ENCODE measurements around the gene SHISA9.
"Not testable (repeated sequence)": the region's sequence is repeated elsewhere in the genome, so short reads cannot be mapped to it uniquely, and the experiment has no call there.

SHISA9 gene

GRCh38 chr16:12901597-12902461 lies at the start of gene SHISA9:
Gene SHISA9, plus strand, starts transcription at chr16:12901598.
- no peak for DNase-seq

- no peak for DNase-seq
These were observed 47.4 kb upstream of the SHISA9 start for GRCh38 chr16:12853972-12854371.

- DNase-seq = not testable (repeated sequence)
These were observed 44.0 kb upstream of the SHISA9 start for GRCh38 chr16:12857435-12857834.

GRCh38 chr16:12862327-12862726 lies 39.1 kb upstream of the SHISA9 start:
- no peak for DNase-seq

GRCh38 chr16:12862941-12863340 lies 38.5 kb upstream of the SHISA9 start:
- no peak for DNase-seq

GRCh38 chr16:12866981-12867551 lies 34.3 kb upstream of the SHISA9 start:
- no peak for DNase-seq

GRCh38 chr16:12868169-12868568 lies 33.2 kb upstream of the SHISA9 start:
- DNase-seq = no peak

- DNase-seq = no peak
These were observed 32.6 kb upstream of the SHISA9 start for GRCh38 chr16:12868788-12869187.

- no peak for DNase-seq
These were observed 31.5 kb upstream of the SHISA9 start for GRCh38 chr16:12869698-12870427.

- DNase-seq = no peak
These were observed 29.6 kb upstream of the SHISA9 start for GRCh38 chr16:12871784-12872183.

- no peak for DNase-seq
These were observed 27.2 kb upstream of the SHISA9 start for GRCh38 chr16:12874186-12874585.

- DNase-seq = no peak
These were observed 24.6 kb upstream of the SHISA9 start for GRCh38 chr16:12876778-12877177.

GRCh38 chr16:12878973-12879372 lies 22.4 kb upstream of the SHISA9 start:
- DNase-seq = no peak

- no peak for DNase-seq
These were observed 21.6 kb upstream of the SHISA9 start for GRCh38 chr16:12879812-12880211.

GRCh38 chr16:12881182-12881581 lies 20.2 kb upstream of the SHISA9 start:
- no peak for DNase-seq

- no peak for DNase-seq
These were observed 19.7 kb upstream of the SHISA9 start for GRCh38 chr16:12881740-12882139.

- no peak for DNase-seq
These were observed 15.7 kb upstream of the SHISA9 start for GRCh38 chr16:12885742-12886141.

- DNase-seq = no peak
These were observed 9.6 kb upstream of the SHISA9 start for GRCh38 chr16:12891836-12892235.

GRCh38 chr16:12893050-12893750 lies 8.2 kb upstream of the SHISA9 start:
- DNase-seq = no peak

- DNase-seq = no peak
These were observed 4.8 kb upstream of the SHISA9 start for GRCh38 chr16:12896562-12896961.

GRCh38 chr16:12898551-12898950 lies 2.8 kb upstream of the SHISA9 start:
- no peak for DNase-seq

GRCh38 chr16:12899529-12900143 lies 1.8 kb upstream of the SHISA9 start:
- DNase-seq = no peak

GRCh38 chr16:12900156-12900555 lies 1.2 kb upstream of the SHISA9 start:
- DNase-seq = no peak
